Neural progenitor cell (in vitro differentiated cells): ENCODE results near the gene CGB5. TPM values are rescaled to one million over a fixed set of nuclear protein-coding genes. Genes with fewer than 3 reads are reported as not detected.

ENCODE experiments used
- DNase-seq: peaks from one replicate; pipeline ENCODE4 v3.0.0-alpha.2; 2016; ENCODE audit warnings: low spot score
- H2AFZ ChIP-seq: fragments of 200-600 bp; sonication (generic); replicated peaks from 2 replicates; pipeline ENCODE4 v1.6.1; 2016; ENCODE audit warnings: antibody characterized with exemption
- H3F3A ChIP-seq: fragments of 200-600 bp; sonication (generic); 2 replicates; pipeline ENCODE4 v1.6.1; 2016; ENCODE audit warnings: antibody characterized with exemption, low read depth
- H3K27ac ChIP-seq: fragments of 200-600 bp; sonication (generic); 2 replicates; pipeline ENCODE4 v1.5.1; 2016; ENCODE audit warnings: mild to moderate bottlenecking
- H3K27me3 ChIP-seq: fragments of 200-600 bp; sonication (generic); 2 replicates; pipeline ENCODE4 v1.6.1; 2016; ENCODE audit warnings: mild to moderate bottlenecking, moderate library complexity
- H3K36me3 ChIP-seq: fragments of 200-600 bp; sonication (generic); 2 replicates; pipeline ENCODE4 v1.5.1; 2016
- H3K4me1 ChIP-seq: fragments of 200-600 bp; sonication (generic); 2 replicates; pipeline ENCODE4 v1.6.1; 2016; ENCODE audit warnings: mixed run types
- H3K4me2 ChIP-seq: fragments of 200-600 bp; sonication (generic); 2 replicates; pipeline ENCODE4 v1.6.1; 2016
- H3K4me3 ChIP-seq: fragments of 200-600 bp; sonication (generic); 2 replicates; pipeline ENCODE4 v1.5.1; 2016
- H3K79me2 ChIP-seq: fragments of 200-600 bp; sonication (generic); 2 replicates; pipeline ENCODE4 v1.6.1; 2016; ENCODE audit warnings: low read depth
- H3K9ac ChIP-seq: fragments of 200-600 bp; sonication (generic); 2 replicates; pipeline ENCODE4 v1.6.1; 2016
- H3K9me3 ChIP-seq: fragments of 200-600 bp; sonication (generic); 2 replicates; pipeline ENCODE4 v1.5.1; 2016; ENCODE audit warnings: low read depth
- H4K20me1 ChIP-seq: fragments of 200-600 bp; sonication (generic); 2 replicates; pipeline ENCODE4 v1.6.1; 2016; ENCODE audit warnings: low read depth
- H3K27ac Mint-ChIP-seq: 3 replicates; pipeline ENCODE4 v1.8.0; 2021; ENCODE audit warnings: mixed read lengths
- H3K27me3 Mint-ChIP-seq: 2 replicates; pipeline ENCODE4 v1.8.0; 2022; ENCODE audit warnings: low read depth, mild to moderate bottlenecking, inconsistent platforms, moderate library complexity, mixed read lengths; ENCODE audit not compliant: insufficient read depth
- H3K36me3 Mint-ChIP-seq: 3 replicates; pipeline ENCODE4 v1.8.0; 2021; ENCODE audit warnings: mixed read lengths
- H3K4me1 Mint-ChIP-seq: 3 replicates; pipeline ENCODE4 v1.8.0; 2021; ENCODE audit warnings: mixed read lengths
- H3K4me3 Mint-ChIP-seq: 3 replicates; pipeline ENCODE4 v1.8.0; 2021; ENCODE audit warnings: mild to moderate bottlenecking, moderate library complexity, mixed read lengths
- H3K9me3 Mint-ChIP-seq: 3 replicates; pipeline ENCODE4 v1.8.0; 2020; ENCODE audit warnings: mixed read lengths
- CTCF ChIP-seq: fragments of 200-600 bp; sonication (generic); IDR thresholded peaks from 2 replicates; pipeline ENCODE4 v1.5.1; 2017; ENCODE audit warnings: antibody characterized with exemption, mild to moderate bottlenecking
- EZH2 ChIP-seq: fragments of 200-600 bp; sonication (generic); IDR thresholded peaks from 2 replicates; pipeline ENCODE4 v1.6.1; 2017; ENCODE audit warnings: antibody characterized with exemption, mild to moderate bottlenecking, moderate library complexity
- EZH2phosphoT487 ChIP-seq: fragments of 200-600 bp; sonication (generic); IDR thresholded peaks from 2 replicates; pipeline ENCODE4 v1.6.1; 2017; ENCODE audit warnings: antibody characterized with exemption
- total RNA-seq: library from RNA; depleted of rRNA; stranded (reverse); fragments of >200 nt; gene quantifications from 2 replicates; pipeline ENCODE4 v1.2.3, GENCODE V29; 2015; ENCODE audit warnings: low replicate concordance

The CGB5 gene
- total RNA-seq, 1 donor from 2014 or later: not detected

GRCh38 chr19:49014123-49014869 is 29.4 kb upstream of the CGB5 start:
- no peak overlapping the region for H3K27ac Mint-ChIP-seq
- no peak overlapping the region for H2AFZ ChIP-seq
- no peaks in the 10 kb centered on the region for H3K79me2 ChIP-seq
- TF ChIP-seq EZH2phosphoT487: no peak
- no peak for TF ChIP-seq CTCF
- TF ChIP-seq EZH2: no peak
- no peak overlapping the region for H3K4me3 Mint-ChIP-seq
- no peak overlapping the region for H3K4me3 ChIP-seq
- peaks cover 3% of the 10 kb centered on the region for H3K4me1 Mint-ChIP-seq
- DNase-seq: no peak
- H3K4me1 ChIP-seq: peaks cover 12% of the 10 kb centered on the region
- peaks cover 23% of the 10 kb centered on the region for H3K27me3 ChIP-seq
- peaks cover 9% of the 10 kb centered on the region for H3K36me3 Mint-ChIP-seq
- no peak overlapping the region for H3K9ac ChIP-seq
- no peak overlapping the region for H3K4me2 ChIP-seq
- H3K27me3 Mint-ChIP-seq: peaks cover 12% of the 10 kb centered on the region
- peaks cover 2% of the 10 kb centered on the region for H3K9me3 Mint-ChIP-seq
- no peaks in the 10 kb centered on the region for H3K9me3 ChIP-seq
- no peaks in the 10 kb centered on the region for H3K36me3 ChIP-seq
- H3F3A ChIP-seq: peaks cover 12% of the 10 kb centered on the region
- H3K27ac ChIP-seq: no peak overlapping the region
- peaks cover 8% of the 10 kb centered on the region for H4K20me1 ChIP-seq

- peaks cover 29% of the 10 kb centered on the region for H3K27me3 ChIP-seq
- no peak for TF ChIP-seq EZH2phosphoT487
- no peak for TF ChIP-seq CTCF
- TF ChIP-seq EZH2: no peak
- Mint-ChIP-seq H3K4me3 (no peak overlapping the region), H3K4me1 (peaks cover 4% of the 10 kb centered on the region), H3K9me3 (peaks cover 2% of the 10 kb centered on the region), H3K27me3 (peaks cover 13% of the 10 kb centered on the region), H3K27ac (no peak overlapping the region), H3K36me3 (peaks cover 9% of the 10 kb centered on the region)
- H3K79me2 ChIP-seq: no peaks in the 10 kb centered on the region
- H3K9ac ChIP-seq: no peak overlapping the region
- H3K27ac ChIP-seq: no peak overlapping the region
- no peaks in the 10 kb centered on the region for H3K9me3 ChIP-seq
- no peak for DNase-seq
- H3K4me1 ChIP-seq: peaks cover 12% of the 10 kb centered on the region
- peaks cover 8% of the 10 kb centered on the region for H4K20me1 ChIP-seq
- H3K36me3 ChIP-seq: no peaks in the 10 kb centered on the region
- H3F3A ChIP-seq: peaks cover 12% of the 10 kb centered on the region
- H2AFZ ChIP-seq: no peak overlapping the region
- no peak overlapping the region for H3K4me2 ChIP-seq
- H3K4me3 ChIP-seq: no peak overlapping the region
Observed at GRCh38 chr19:49014870-49015255, 28.8 kb upstream of the CGB5 start.

- Mint-ChIP-seq H3K4me3 (no peak overlapping the region), H3K27ac (no peak overlapping the region), H3K4me1 (peaks cover 15% of the 10 kb centered on the region), H3K36me3 (peaks cover 6% of the 10 kb centered on the region), H3K9me3 (peaks cover 2% of the 10 kb centered on the region), H3K27me3 (peaks cover 20% of the 10 kb centered on the region)
- Histone ChIP-seq H3K4me2 (no peak overlapping the region), H2AFZ (no peak overlapping the region), H3F3A (peaks cover 21% of the 10 kb centered on the region), H3K9ac (no peak overlapping the region), H4K20me1 (peaks cover 8% of the 10 kb centered on the region), H3K79me2 (no peaks in the 10 kb centered on the region), H3K27ac (no peak overlapping the region), H3K27me3 (peaks cover 43% of the 10 kb centered on the region), H3K9me3 (no peaks in the 10 kb centered on the region), H3K36me3 (no peaks in the 10 kb centered on the region), H3K4me3 (no peak overlapping the region), H3K4me1 (peaks cover 12% of the 10 kb centered on the region)
- no peak for DNase-seq
- TF ChIP-seq EZH2phosphoT487 (no peak), EZH2 (no peak), CTCF (no peak)
Observed at GRCh38 chr19:49016067-49016839, 27.4 kb upstream of the CGB5 start.
